HEK293 (cell line): ENCODE results near the gene BRD3OS.

Source experiments
- CTCF ChIP-seq: fragments of 450-650 bp; formaldehyde crosslinking; IDR thresholded peaks from 2 replicates; pipeline ENCODE4 v1.5.1; 2016; ENCODE audit warnings: missing biosample characterization, missing genetic modification characterization
- PATZ1 ChIP-seq: fragments of 450-650 bp; formaldehyde crosslinking; IDR thresholded peaks from 2 replicates; pipeline ENCODE4 v1.5.1; 2016; ENCODE audit warnings: missing biosample characterization, missing genetic modification characterization
- ZNF239 ChIP-seq: fragments of 450-650 bp; formaldehyde crosslinking; IDR thresholded peaks from 2 replicates; pipeline ENCODE4 v1.5.1; 2016; ENCODE audit warnings: missing biosample characterization, missing genetic modification characterization
- ZNF362 ChIP-seq: fragments of 450-650 bp; formaldehyde crosslinking; IDR thresholded peaks from 2 replicates; pipeline ENCODE4 v1.5.1; 2016; ENCODE audit warnings: missing biosample characterization, missing genetic modification characterization
- ZNF645 ChIP-seq: fragments of 450-650 bp; formaldehyde crosslinking; IDR thresholded peaks from 2 replicates; pipeline ENCODE4; 2016; ENCODE audit warnings: missing biosample characterization, missing genetic modification characterization

- TF ChIP-seq CTCF (no peak), ZNF239 (tag by site-specific recombination) (no peak), ZNF362 (no peak), ZNF645 (tag by site-specific recombination) (no peak), PATZ1 (no peak)
These were observed 27.7 kb upstream of the BRD3OS start for GRCh38 chr9:133997584-133997983.
